T1000 (cell line): ENCODE results near the gene MRPS18A.
A peak's percentile ranks its signal among the peaks of the same experiment; 100 is the strongest.
"Not testable (repeated sequence)": the region's sequence is repeated elsewhere in the genome, so short reads cannot be mapped to it uniquely, and the experiment has no call there.

ENCODE experiments used
- DNase-seq: peaks from one replicate; lab custom pipeline; 2025; ENCODE audit warnings: mixed read lengths; lab: John Stamatoyannopoulos, UW

MRPS18A gene

GRCh38 chr6:43717389-43717788, 29.8 kb upstream of the MRPS18A start:
- DNase-seq, result no peak

DNA sequence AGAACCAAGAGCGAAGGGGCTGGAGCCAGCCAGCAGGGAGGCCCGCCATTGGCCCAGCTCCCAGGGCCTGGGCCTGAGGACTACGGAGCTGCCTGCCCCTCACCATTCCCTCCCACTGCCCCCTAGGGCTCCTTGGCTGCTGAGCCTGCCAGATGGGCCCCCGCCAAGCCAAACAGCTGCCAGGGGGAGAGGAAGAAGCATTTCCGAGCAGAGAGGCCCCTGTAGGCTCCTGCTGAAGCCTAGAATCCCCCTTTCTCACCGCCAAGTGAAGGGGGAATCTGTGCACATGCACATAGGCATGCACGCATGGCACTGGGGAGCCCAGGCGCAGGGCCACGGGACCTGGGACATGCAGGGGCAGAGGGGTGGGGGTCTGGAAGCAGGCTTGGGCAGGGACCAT, 28.5 kb upstream of the MRPS18A start:
- DNase-seq, result no peak

DNA sequence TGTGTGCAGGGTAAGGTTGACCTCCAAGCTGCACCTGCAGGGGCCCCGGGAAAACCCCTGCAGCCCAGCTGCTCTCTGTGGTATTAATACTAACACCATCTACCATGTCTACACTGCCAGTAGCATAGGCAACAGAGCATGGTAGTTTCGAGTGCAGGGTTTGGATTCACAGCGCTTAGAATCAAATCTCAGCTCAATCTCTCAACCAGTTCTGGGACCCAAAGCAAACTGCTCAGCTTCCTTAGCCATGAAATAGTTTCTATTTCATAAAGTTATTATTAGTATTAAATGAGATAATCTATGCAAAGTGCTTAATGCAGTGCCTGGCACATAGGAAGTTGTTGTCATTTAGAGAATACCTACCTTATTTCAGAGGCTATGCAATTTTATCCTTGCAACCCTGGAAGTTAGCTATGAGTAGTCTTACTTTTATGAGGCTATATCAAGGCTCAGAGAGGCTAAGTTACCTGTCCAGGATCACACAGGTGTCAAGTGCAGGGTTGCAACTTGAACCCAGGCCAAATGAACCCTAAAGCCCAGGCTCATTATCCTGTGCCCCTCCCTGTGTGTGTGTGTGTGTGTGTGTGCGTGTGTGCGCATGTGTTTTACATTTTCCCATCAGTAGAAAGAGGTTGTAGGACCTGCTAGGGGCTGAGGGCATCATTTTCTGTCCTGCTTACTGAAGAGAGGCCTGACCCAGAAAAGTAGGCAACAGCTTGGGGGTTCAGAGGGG, 27.6 kb upstream of the MRPS18A start:
- DNase-seq, result no peak

- DNase-seq, result no peak
Observed at GRCh38 chr6:43714311-43715055, 26.9 kb upstream of the MRPS18A start.

DNA sequence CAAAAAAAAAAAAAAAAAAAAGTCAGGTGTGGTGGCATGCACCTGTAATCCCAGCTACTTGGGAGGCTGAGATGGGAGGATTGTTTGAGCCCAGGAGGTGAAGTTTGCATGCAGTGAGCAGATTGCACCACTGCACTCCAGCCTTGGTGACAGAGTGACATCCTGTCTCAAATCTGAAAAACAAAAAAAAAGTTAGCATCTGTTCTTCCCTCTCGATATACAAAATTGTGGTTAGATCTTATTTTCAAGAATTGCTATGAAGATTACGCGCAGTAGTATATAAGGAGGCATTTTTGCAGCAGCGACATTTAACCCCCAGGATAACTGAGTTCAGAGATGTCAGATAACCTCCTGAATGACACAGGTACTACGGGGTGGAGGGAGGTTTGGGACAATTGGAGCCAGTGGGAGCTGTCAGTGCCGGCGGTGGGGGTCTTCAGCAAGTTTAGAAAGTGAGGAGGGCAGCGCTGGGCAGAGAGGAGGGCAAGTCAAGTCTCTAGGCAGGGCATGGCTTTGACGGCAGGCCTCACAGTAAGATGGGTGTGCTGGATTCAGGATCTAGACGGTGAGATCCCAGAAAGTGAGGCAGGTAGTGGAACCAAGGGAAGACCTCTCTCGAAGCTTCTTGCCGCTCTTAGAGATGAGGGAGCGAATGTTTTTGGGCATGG, 26.2 kb upstream of the MRPS18A start:
- no peak for DNase-seq

DNA sequence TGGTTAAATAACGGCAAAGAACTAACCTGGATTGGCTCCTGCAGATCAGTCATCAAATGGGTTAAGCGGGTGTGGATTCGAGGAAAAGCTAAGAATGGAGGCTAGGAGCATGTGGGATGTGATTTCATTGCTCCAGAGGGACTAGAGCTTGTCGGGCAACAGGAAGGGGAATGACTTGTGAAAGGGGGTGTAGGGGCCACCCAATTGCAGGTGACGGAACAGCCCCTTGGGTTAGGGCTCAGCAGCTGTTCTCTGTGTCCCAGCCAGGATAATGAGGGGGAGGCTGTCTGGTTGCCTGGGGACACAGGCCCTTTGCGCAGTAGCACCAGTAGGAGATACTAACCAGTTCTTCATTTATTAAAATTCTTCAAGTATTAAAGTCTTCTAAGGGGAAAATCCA, 25.0 kb upstream of the MRPS18A start:
- DNase-seq, result no peak

- no peak for DNase-seq
Observed at GRCh38 chr6:43710576-43710975, 23.0 kb upstream of the MRPS18A start.

DNA sequence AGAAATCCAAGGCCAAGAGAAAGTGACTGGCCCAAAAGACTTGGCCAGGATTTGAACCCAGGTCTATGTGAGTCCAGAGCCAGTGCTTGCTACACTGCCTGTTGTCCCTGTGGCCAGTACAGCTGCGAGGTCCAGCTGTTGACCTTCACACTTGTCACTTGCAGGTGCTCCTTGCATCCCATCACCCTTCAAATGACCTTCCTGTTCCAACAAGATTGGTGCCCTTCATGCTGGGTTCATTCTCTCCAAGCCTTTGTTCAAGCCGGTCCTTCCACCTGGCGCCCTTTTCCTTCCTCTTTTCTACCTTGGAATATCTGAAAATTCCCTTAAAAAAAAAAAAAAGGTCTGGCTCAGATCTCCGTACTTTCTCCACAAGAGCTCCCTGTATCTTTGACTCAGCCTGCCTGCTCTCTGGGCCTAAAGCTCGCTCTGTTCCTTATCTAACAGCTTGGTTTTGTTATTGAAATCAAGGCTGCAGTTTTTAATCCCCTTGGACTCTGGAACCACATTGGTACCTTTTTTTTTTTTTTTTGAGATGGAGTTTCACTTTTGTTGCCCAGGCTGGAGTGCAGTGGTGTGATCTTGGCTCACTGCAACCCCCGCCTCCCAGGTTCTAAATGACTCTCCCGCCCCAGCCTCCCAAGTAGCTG, 22.2 kb upstream of the MRPS18A start:
- no peak for DNase-seq

DNA sequence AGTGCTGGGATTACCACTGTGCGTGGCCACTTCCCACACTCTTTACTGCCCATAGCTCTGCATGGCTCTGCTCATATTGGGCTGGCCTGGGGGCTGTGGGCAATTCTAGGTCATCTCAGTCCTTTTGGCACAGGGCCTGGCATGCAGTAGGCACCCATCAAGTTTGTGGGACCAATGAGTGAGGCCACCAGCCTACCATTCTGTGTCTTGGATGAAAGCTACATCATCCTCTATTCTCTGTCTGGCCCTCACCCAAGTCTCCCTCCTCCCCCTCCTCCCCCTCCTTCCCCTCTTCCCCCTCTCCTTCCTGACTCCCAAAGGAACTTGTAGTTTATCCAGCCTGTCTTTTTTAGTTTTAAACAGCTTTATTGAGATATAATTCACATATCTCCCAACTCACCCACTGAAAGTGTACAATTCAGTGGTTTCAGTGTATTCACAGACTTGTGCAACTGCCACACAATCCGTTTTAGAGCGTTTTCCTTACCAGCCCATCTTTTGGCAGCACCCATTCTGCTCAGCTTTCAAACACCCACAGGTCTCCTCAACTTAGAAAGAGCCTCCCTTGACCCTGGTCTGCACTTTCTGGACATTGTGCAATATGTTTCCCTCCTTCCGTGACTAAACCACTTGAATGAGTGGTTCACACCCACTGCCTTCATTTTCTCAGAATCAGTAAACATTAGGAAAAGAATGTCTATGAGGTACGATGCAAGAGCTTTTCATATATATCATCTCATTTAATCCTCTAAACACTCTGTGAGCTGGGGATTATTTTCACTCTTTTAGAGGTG, 21.5 kb upstream of the MRPS18A start:
- DNase-seq, result no peak

DNA sequence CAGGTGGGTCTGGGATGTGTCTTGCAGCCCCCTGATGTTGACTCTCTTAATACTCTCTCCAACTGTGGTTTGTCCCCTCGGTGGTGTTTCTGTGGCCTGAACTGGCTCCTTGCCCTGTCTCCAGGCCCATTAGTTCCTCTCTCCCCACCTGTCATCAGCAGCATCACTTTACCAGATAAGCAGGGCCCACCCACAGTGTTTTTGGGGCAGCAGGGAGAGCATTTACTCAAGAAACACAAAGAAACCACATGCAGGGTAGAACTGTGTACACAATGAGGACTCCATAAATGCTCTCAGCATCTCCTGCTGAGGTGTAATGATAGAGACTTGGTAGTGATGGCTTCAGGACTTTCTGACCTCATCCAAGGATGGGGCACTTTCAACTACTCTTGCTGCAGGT, 20.2 kb upstream of the MRPS18A start:
- no peak for DNase-seq

DNA sequence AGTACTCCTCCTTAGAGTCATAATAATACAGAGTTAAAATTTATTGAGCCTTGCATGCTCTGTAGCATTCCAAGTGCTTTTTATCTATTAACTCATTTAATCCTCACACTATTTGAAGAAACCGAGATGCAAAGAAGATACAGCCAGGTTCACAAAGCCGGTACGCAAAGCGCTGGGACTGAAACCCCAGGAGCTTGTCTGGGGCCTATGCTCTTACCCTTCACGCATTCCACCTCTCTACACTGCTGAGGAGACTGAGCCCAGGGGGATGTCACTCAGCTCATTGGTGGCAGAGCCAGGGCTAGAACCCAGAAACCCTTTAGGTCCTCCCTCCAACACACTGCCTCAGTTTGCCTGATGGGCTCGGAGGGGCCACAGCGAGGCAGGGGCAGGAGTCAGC, 19.7 kb upstream of the MRPS18A start:
- DNase-seq, result no peak

GRCh38 chr6:43706788-43707187, 19.2 kb upstream of the MRPS18A start:
- DNase-seq, result no peak

- no peak for DNase-seq
Observed at GRCh38 chr6:43705996-43706395, 18.4 kb upstream of the MRPS18A start.

DNA sequence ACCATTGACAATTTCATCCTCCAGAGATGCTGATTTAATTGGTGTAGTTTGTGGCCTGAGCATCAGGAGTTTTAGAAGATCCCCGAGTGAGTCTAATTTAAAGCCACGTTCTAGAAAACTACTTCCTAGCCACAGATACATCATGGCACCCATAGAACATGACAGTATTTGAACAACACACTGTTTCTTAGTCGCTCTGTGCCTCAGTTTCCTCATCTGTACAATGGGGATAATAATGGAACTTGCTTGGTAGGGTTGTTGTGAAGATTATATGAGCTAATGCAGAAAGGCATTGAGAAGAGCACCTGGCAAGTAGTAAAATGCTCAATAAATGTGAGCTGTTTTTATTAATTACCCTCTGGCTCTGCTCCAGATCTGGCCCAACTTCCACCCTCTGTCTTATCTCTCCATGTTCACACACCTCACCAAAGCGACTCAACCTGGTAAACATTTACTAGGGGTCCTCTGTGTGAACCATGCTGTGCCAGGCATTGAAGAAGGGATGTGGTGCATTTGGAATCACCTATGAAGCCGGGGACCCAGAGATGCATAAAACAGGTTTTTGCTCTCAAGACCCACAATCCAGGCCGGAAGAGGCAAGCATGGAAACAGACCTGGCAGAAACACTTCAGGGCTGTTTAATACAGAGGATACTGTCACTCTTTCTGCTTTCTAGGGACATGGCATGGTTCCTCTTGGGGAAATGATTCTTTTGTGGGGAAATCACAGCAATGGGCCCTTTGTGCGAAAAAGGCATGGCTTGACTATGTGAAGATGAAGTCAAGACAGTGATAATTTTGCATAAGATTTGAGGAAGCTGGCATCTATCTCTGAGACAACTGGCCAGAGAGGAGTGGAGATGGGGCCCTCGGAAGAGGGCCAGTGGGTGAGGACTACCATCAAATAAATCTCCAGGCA, 16.2 kb upstream of the MRPS18A start:
- no peak for DNase-seq

DNA sequence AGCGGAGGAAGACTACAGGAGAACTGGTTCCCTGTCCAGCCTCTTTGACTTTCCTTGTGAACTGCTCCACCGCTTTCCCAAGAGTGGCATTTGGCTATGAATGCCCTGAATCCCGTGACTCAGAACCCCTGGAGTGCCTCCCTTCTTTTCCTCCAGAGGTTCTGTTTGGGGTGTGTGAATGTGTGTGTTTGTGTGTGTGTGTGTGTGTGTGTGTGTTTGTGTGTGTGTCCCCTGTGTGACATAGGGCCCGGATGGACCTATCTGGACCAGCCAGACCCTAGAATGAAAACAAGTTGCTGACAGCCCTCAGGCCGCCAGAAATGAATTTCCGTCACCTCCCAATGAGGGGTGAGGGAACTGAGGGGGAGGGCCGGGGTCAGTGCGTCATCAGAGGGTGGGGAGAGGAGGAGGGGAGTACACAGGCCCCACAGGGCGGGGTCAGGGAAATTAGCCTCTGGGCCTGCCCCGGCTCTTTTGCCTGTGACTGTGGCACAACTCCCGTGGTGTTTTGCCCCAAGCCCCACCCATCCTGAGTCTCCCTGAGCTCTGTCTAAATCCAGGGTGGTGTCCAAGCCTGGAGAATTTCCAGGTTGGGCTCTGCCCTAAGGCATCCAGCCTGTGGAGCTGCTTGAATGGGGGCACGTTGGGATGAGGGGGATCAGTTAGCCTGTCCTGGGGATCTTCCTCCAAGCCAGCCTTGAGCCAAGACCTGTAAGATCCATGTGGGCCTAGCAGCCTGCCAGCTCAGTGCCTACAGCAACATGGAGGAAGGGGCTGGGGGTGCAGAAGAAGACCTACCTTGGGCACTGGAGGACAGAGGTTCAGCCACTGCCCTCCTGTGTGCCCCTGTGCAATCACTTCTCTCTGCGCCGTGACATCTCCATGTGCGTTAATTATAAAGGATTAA, 15.2 kb upstream of the MRPS18A start:
- peak; percentile 89 for DNase-seq

DNA sequence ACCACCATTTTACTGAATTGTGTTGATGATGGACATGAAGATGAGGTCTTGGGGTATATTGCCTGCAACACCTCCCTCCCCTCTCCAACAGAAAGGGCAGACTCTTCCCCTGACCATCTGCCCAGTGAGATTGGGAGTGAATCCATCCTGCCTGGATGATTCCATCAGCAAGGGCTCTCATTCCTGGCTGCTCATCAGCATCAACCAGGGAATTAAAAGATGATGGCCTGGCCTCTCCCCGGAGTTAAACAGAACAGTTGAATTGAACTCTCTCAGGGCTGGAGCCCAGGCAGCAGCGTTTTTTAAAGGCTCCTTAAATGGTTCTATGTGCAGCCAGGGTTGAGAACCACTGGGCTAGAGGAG, 14.6 kb upstream of the MRPS18A start:
- no peak for DNase-seq

GRCh38 chr6:43700939-43701560, 13.5 kb upstream of the MRPS18A start:
- DNase-seq, result not testable (repeated sequence)

- DNase-seq, result peak; percentile 28
Observed at GRCh38 chr6:43699564-43700186, 12.1 kb upstream of the MRPS18A start.
